ENCODE data around the gene FAM114A1.

DNA sequence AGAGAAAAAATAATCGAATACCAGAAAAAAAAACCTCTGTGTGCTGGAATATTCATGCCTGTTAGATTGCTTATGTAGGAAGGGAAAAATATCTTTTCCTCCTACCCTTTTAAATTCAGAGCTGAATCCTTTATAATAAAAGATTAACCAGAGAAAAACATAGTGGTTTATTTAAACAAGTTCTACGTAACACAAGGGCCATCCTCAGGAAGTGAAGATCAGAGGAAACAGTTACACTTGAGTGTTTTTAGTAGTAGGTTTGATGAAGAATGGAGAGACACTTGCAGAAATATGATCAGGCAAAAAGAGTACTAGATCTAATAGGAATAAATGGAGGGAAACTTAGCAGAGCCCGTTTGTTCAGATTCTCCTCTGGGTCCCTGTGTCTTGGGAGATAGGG, 98.3 kb downstream of the FAM114A1 start:
- TF ChIP-seq, protein P1, sequence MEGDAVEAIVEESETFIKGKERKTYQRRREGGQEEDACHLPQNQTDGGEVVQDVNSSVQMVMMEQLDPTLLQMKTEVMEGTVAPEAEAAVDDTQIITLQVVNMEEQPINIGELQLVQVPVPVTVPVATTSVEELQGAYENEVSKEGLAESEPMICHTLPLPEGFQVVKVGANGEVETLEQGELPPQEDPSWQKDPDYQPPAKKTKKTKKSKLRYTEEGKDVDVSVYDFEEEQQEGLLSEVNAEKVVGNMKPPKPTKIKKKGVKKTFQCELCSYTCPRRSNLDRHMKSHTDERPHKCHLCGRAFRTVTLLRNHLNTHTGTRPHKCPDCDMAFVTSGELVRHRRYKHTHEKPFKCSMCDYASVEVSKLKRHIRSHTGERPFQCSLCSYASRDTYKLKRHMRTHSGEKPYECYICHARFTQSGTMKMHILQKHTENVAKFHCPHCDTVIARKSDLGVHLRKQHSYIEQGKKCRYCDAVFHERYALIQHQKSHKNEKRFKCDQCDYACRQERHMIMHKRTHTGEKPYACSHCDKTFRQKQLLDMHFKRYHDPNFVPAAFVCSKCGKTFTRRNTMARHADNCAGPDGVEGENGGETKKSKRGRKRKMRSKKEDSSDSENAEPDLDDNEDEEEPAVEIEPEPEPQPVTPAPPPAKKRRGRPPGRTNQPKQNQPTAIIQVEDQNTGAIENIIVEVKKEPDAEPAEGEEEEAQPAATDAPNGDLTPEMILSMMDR (conservative IDR thresholded peaks at IDR 0.05; ENCODE audit: low read depth, low read length), result no peak
- no peak for TF ChIP-seq USF2 (IDR thresholded peaks at IDR 0.05; ENCODE audit: low read depth, low read length)
- no peak for TF ChIP-seq MAFK (IDR thresholded peaks at IDR 0.05; ENCODE audit: low read depth, low read length)
- TF ChIP-seq POLR2A (IDR thresholded peaks at IDR 0.05; ENCODE audit: low read depth, low read length), result no peak
- no peak for TF ChIP-seq RCOR1 (IDR thresholded peaks at IDR 0.05; ENCODE audit: insufficient replicate concordance, low read length)
- no peak for TF ChIP-seq RAD21 (IDR thresholded peaks at IDR 0.05; ENCODE audit: low read length)
- no peak for TF ChIP-seq SMC3 (IDR thresholded peaks at IDR 0.05; ENCODE audit: low read depth, low read length)
- TF ChIP-seq BHLHE40 (IDR thresholded peaks at IDR 0.05; ENCODE audit: low read depth, low read length), result no peak
- no peak for TF ChIP-seq FOS (IDR thresholded peaks at IDR 0.05; ENCODE audit: low read depth, low read length)
- no peak for TF ChIP-seq MAZ (IDR thresholded peaks at IDR 0.05; ENCODE audit: borderline replicate concordance, low read depth, low read length)
- TF ChIP-seq RFX5 (IDR thresholded peaks at IDR 0.05; ENCODE audit: low read depth, low read length), result no peak
